GM10266 (cell line): ENCODE measurements around the gene P2RY12.

Experiments
- DNase-seq: peaks from one replicate; pipeline ENCODE4 v3.0.0; 2012; ENCODE audit errors: extremely low spot score
- CTCF ChIP-seq: IDR thresholded peaks from 2 replicates; pipeline ENCODE4 v1.5.1; 2012; ENCODE audit warnings: mild to moderate bottlenecking, low read depth; ENCODE audit not compliant: control insufficient read depth, insufficient read depth; ENCODE audit errors: missing control alignments

P2RY12 gene

GRCh38 chr3:151384741-151385174 lies at the start of gene P2RY12:
P2RY12 (minus strand) TSS chr3:151384753; CDS start chr3:151338845, 45,908 bp downstream.
- no peak for TF ChIP-seq CTCF
- no peak for DNase-seq

GRCh38 chr3:151432616-151433372 lies 48.2 kb upstream of the P2RY12 start:
- no peak for TF ChIP-seq CTCF
- no peak for DNase-seq

DNA sequence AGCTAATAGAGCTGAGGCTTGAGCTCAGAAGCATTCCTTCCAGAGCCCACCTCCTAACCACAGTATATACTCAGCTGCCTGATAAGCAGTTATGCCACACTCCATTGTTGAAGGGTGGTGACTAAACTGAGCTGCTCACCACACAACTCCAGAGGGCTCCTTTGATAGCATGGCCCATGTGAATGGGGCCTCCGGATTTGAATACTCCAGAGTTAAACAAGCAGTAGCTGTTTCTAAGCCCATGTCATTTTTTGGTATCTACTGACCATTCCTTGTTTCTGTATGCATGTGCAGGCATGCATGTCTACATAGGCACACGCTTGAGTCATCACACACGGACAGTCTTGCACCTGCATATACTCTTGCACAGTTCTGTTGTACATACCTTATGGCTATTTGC lies 47.4 kb upstream of the P2RY12 start:
- no peak for TF ChIP-seq CTCF
- DNase-seq, result no peak

DNA sequence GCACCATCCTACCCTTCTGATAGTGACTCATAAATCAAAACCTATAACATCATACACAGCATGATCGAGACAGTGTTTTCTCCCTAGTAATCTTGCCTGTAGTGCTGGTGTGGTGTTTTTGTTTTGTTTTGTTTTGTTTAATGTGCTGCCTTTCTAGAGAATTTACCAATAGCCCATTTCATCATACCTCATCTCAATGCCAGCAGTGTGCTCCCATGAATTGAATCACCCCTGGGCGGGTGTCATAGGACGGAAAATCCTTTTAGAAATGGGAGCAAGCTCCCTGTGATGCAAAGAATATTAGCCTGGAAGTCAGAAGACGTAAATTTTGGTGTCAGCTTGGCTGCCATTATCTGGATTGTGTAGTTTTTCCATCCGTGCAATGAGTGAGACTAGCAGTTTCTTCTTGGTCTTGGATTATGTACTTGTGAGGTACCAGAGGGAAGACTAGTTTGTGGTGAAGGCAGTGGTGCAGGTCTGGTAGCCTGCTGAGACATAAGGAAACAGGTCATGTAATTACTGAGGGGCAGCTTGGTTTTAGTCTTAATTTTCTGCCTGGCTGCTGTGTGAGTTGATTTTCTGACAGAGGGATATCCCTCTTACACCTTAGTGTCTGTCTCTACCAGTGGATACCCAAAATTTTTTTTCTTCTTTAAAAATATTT lies 46.4 kb upstream of the P2RY12 start:
- DNase-seq, result no peak
- TF ChIP-seq CTCF, result no peak

DNA sequence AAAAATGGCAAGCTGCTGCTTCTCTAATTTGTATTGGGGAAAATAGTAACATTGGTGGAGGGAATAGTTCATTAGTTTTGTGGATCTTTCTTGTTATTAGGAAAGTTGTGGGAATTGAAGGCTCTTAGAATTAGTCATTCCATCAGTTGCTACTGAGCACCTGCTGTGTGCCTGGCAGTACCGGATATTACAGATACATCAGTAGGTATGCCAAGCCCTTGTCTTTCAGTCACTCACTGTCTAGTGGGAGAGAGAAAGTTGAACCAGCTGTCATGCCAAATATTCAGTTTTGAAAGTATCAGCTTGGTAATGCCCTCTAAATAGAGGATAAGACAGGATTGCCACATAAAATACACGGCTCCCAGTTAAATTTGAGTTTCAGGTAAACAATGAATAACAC lies 43.8 kb upstream of the P2RY12 start:
- no peak for TF ChIP-seq CTCF
- DNase-seq, result no peak

- no peak for DNase-seq
- TF ChIP-seq CTCF, result no peak
These were observed 41.7 kb upstream of the P2RY12 start for GRCh38 chr3:151426341-151426657.

DNA sequence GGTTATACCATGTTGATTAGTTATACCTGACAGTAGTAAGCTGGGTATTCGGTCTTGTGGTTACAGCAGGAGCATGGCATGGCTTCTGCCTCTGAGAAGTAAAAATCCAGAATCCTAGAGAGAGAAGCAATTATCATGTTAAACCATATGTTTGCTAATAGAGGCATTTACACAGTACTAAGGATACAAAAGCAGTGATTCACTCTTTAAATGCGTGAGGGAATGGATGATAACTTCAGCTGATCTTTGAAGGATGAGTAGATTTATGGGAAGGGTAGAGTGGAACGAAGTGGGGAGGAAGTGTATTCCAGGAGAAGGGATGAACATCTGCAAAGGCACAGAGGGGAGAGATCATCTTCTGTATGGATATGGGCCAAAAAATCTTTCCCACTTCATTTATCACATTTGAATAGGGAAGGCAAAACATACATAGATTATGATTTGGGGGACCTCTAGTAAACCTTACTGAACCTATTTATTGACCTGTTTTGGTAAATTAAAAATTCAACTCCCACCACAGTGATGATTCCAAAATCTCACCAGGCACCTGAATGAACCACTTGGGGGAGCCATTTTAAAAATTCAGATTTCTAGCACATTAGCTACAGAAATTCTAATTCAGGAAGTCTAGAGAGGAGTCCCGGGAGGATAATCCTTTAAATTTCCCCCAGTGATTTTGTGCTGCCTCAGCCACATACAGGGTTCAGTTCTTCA lies 41.2 kb upstream of the P2RY12 start:
- no peak for DNase-seq
- peak; percentile 15 for TF ChIP-seq CTCF
